ENCODE measurements around the gene ZNF425. TPM values are rescaled to one million over a fixed set of nuclear protein-coding genes. Genes with fewer than 3 reads are reported as not detected.
"Not testable (repeated sequence)": the region's sequence is repeated elsewhere in the genome, so short reads cannot be mapped to it uniquely, and the experiment has no call there.

Gene ZNF425
- polyA plus RNA-seq, 3 donors: 0.15 to 0.17 TPM; not detected in 1

DNA sequence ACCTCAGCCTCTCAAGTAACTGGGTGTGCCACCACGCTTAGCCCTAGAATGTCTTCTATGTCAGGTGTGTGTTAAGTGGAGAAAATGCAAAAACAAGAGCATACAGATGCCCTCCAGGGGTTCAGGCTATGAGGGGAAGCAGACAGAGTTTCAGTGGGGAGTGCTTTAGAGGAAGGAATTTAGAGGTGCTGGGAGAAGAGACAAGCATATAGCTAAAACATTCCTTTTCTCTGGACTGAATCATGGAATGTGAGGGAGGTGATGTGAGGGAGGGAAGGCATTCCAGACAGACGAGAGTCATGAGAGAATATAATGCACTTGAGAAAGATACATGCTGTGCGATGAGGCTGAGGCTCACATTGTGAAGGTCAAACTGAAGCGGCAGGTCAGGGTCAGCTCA, 29.0 kb downstream of the ZNF425 start:
- TF ChIP-seq, protein P1, sequence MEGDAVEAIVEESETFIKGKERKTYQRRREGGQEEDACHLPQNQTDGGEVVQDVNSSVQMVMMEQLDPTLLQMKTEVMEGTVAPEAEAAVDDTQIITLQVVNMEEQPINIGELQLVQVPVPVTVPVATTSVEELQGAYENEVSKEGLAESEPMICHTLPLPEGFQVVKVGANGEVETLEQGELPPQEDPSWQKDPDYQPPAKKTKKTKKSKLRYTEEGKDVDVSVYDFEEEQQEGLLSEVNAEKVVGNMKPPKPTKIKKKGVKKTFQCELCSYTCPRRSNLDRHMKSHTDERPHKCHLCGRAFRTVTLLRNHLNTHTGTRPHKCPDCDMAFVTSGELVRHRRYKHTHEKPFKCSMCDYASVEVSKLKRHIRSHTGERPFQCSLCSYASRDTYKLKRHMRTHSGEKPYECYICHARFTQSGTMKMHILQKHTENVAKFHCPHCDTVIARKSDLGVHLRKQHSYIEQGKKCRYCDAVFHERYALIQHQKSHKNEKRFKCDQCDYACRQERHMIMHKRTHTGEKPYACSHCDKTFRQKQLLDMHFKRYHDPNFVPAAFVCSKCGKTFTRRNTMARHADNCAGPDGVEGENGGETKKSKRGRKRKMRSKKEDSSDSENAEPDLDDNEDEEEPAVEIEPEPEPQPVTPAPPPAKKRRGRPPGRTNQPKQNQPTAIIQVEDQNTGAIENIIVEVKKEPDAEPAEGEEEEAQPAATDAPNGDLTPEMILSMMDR (IDR thresholded peaks at IDR 0.05): no peak
- DNase-seq: no peak
- Mint-ChIP-seq H3K4me3 (no peak overlapping the region), H3K4me1 (no peaks in the 10 kb centered on the region), H3K27me3 (ENCODE audit: low read depth in 3 of 3) (peaks cover 0 to 2% (median 2%) of the 10 kb centered on the region in 3 donors), H3K36me3 (no peaks in the 10 kb centered on the region), H3K27ac (no peak overlapping the region), H3K9me3 (no peaks in the 10 kb centered on the region)
- Histone ChIP-seq H3K4me3 (replicated peaks in 1 of 3; ENCODE audit: low read depth in 2 of 3, low read length in 3 of 3) (no peak overlapping the region), H2AFZ (ENCODE audit: insufficient read depth, low read depth, low read length, poor library complexity, severe bottlenecking) (no peak overlapping the region), H3K27ac (ENCODE audit: low read depth in 1 of 2, low read length in 2 of 2) (no peak overlapping the region), H3K4me1 (ENCODE audit: control insufficient read depth in 1 of 2, insufficient read depth in 2 of 2, low read length in 2 of 2) (peaks cover 0 to 2% of the 10 kb centered on the region in 2 donors), H3K9ac (ENCODE audit: insufficient read depth, low read length, poor library complexity, severe bottlenecking) (no peak overlapping the region), H4K20me1 (ENCODE audit: insufficient read depth, low read length) (no peaks in the 10 kb centered on the region), H3K27me3 (ENCODE audit: control insufficient read depth in 2 of 2, insufficient read depth in 2 of 2, low read length in 2 of 2) (no peaks in the 10 kb centered on the region), H3K4me2 (replicated peaks; ENCODE audit: extremely low read depth, low read length, poor library complexity, severe bottlenecking) (no peak overlapping the region), H3K9me3 (replicated peaks in 1 of 2; ENCODE audit: control insufficient read depth in 1 of 2, insufficient read depth in 1 of 2, low read length in 2 of 2) (no peaks in the 10 kb centered on the region), H3K79me2 (ENCODE audit: insufficient read depth, low read length) (no peaks in the 10 kb centered on the region), H3K36me3 (replicated peaks in 1 of 2; ENCODE audit: control insufficient read depth in 1 of 2, insufficient read depth in 2 of 2, low read length in 2 of 2) (no peaks in the 10 kb centered on the region)
- WGBS (ENCODE audit: insufficient coverage): 94% methylated on average over 2 of the region's 4 CpGs
- intact Hi-C loops (cut with micrococcal nuclease): no loop called here

DNA sequence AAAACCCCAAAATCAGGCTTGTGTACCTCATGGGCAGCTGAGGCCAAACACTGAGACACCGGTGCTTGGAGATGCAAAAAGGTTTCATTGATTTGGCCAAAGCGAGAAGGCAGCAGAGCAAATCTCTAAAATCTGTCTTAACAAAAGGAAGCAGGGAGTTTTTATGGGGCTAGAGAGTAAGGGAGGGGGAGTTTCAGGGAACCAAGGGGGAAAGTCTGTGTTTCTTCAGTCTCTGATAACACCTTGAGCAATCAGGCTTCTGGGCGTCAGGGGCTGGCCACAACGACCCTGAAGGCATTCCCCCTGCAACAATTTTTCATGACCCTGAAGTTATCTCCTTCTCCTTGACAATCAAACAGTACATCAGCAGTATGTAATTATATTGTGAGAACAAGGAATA, 32.9 kb downstream of the ZNF425 start:
- Histone ChIP-seq H3K4me3 (replicated peaks in 1 of 3; ENCODE audit: low read depth in 2 of 3, low read length in 3 of 3) (no peak overlapping the region), H4K20me1 (ENCODE audit: insufficient read depth, low read length) (no peaks in the 10 kb centered on the region), H3K27ac (ENCODE audit: low read depth in 1 of 2, low read length in 2 of 2) (no peak overlapping the region), H3K79me2 (ENCODE audit: insufficient read depth, low read length) (peaks cover 22% of the 10 kb centered on the region), H3K36me3 (replicated peaks in 1 of 2; ENCODE audit: control insufficient read depth in 1 of 2, insufficient read depth in 2 of 2, low read length in 2 of 2) (no peaks in the 10 kb centered on the region), H3K9me3 (replicated peaks in 1 of 2; ENCODE audit: control insufficient read depth in 1 of 2, insufficient read depth in 1 of 2, low read length in 2 of 2) (no peaks in the 10 kb centered on the region), H3K27me3 (ENCODE audit: control insufficient read depth in 2 of 2, insufficient read depth in 2 of 2, low read length in 2 of 2) (no peaks in the 10 kb centered on the region), H3K9ac (ENCODE audit: insufficient read depth, low read length, poor library complexity, severe bottlenecking) (no peak overlapping the region), H3K4me1 (ENCODE audit: control insufficient read depth in 1 of 2, insufficient read depth in 2 of 2, low read length in 2 of 2) (peaks cover 21 to 34% of the 10 kb centered on the region in 2 donors), H2AFZ (ENCODE audit: insufficient read depth, low read depth, low read length, poor library complexity, severe bottlenecking) (peak overlapping the region; percentile 30), H3K4me2 (replicated peaks; ENCODE audit: extremely low read depth, low read length, poor library complexity, severe bottlenecking) (no peak overlapping the region)
- intact Hi-C loops (cut with micrococcal nuclease): loop anchor here (5.0 kb wide), 1 partner anchor 66 kb away; the partner anchor contains the start of gene PDIA4 (in 2 of the 2)
- Mint-ChIP-seq H3K9me3 (peaks cover 0 to 1% (median 0%) of the 10 kb centered on the region in 7 donors), H3K36me3 (no peaks in the 10 kb centered on the region), H3K4me3 (no peak overlapping the region), H3K27me3 (ENCODE audit: low read depth in 3 of 3) (peaks cover 0 to 2% (median 0%) of the 10 kb centered on the region in 3 donors), H3K4me1 (peaks cover 18% of the 10 kb centered on the region), H3K27ac (no peak overlapping the region)
- TF ChIP-seq, protein P1 (IDR thresholded peaks at IDR 0.05): no peak
- DNase-seq: no peak
- 100% methylated on average over 2 of the region's 4 CpGs for WGBS (ENCODE audit: insufficient coverage)

DNA sequence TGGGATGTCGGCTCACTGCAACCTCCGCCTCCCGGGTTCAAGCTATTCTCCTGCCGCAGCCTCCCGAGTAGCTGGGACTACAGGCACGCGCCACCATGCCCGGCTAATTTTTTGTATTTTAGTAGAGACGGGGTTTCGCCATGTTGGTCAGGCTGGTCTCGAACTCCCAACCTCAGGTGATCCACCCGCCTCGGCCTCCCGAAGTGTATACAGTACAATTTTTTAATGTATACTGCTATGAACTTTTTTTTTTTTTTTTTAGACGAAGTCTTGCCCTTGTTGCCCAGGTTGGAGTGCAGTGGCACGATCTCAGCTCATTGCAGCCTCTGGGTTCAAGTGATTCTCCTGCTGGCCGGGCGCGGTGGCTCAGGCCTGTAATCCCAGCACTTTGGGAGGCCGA, 33.9 kb downstream of the ZNF425 start:
- not testable (repeated sequence) for H3K27ac Mint-ChIP-seq; H3K27ac ChIP-seq (ENCODE audit: low read depth in 1 of 2, low read length in 2 of 2); H4K20me1 ChIP-seq (ENCODE audit: insufficient read depth, low read length); H3K4me3 ChIP-seq (replicated peaks in 1 of 3; ENCODE audit: low read depth in 2 of 3, low read length in 3 of 3); H3K9me3 Mint-ChIP-seq; H2AFZ ChIP-seq (ENCODE audit: insufficient read depth, low read depth, low read length, poor library complexity, severe bottlenecking); DNase-seq; H3K9ac ChIP-seq (ENCODE audit: insufficient read depth, low read length, poor library complexity, severe bottlenecking); H3K36me3 Mint-ChIP-seq; H3K36me3 ChIP-seq (replicated peaks in 1 of 2; ENCODE audit: control insufficient read depth in 1 of 2, insufficient read depth in 2 of 2, low read length in 2 of 2); H3K9me3 ChIP-seq (replicated peaks in 1 of 2; ENCODE audit: control insufficient read depth in 1 of 2, insufficient read depth in 1 of 2, low read length in 2 of 2); H3K27me3 Mint-ChIP-seq (ENCODE audit: low read depth in 3 of 3); H3K27me3 ChIP-seq (ENCODE audit: control insufficient read depth in 2 of 2, insufficient read depth in 2 of 2, low read length in 2 of 2); H3K4me2 ChIP-seq (replicated peaks; ENCODE audit: extremely low read depth, low read length, poor library complexity, severe bottlenecking)
- WGBS (ENCODE audit: insufficient coverage): 100% methylated on average over 4 of the region's 20 CpGs
- peaks cover 32% of the 10 kb centered on the region for H3K79me2 ChIP-seq (ENCODE audit: insufficient read depth, low read length)
- intact Hi-C loops (cut with micrococcal nuclease): loop anchor here (5.0 kb wide), 1 partner anchor 65 kb away; the partner anchor contains the start of gene PDIA4 (in 2 of the 2)
- H3K4me3 Mint-ChIP-seq: peak overlapping the region in 1 of 2 donors; percentile 87
- H3K4me1 ChIP-seq (ENCODE audit: control insufficient read depth in 1 of 2, insufficient read depth in 2 of 2, low read length in 2 of 2): peaks cover 31 to 44% of the 10 kb centered on the region in 2 donors
- peaks cover 27% of the 10 kb centered on the region for H3K4me1 Mint-ChIP-seq
